Activated T-cell treated with anti-CD3 and anti-CD28 coated beads, Interleukin-2, amount 50 U/mL, for 72 hours (primary cell): ENCODE data around the gene PIP5K1C. TPM values are rescaled to one million over a fixed set of nuclear protein-coding genes. Genes with fewer than 3 reads are reported as not detected.
"Not testable (repeated sequence)": the region's sequence is repeated elsewhere in the genome, so short reads cannot be mapped to it uniquely, and the experiment has no call there.

Experiments used
- ATAC-seq, 2 donors: fragments of 150-1000 bp; cut with Tn5 transposase; replicated peaks in 1 of 2; 2 replicates each; pipeline ENCODE4 v1.10.0; 2021; ENCODE audit warnings: moderate library complexity in 2 of 2, mild to moderate bottlenecking in 1 of 2
- DNase-seq, 2 donors: peaks; one replicate each; pipeline ENCODE4 v3.0.0; 2021 to 2022; ENCODE audit warnings: mixed read lengths in 1 of 2
- H3K27ac Mint-ChIP-seq: one replicate; pipeline ENCODE4 v1.8.0; 2022; ENCODE audit warnings: mild to moderate bottlenecking, moderate library complexity, mixed read lengths
- H3K27me3 Mint-ChIP-seq: one replicate; pipeline ENCODE4 v1.8.0; 2022; ENCODE audit warnings: low read depth, mixed read lengths
- H3K36me3 Mint-ChIP-seq, 2 donors: one replicate each; pipeline ENCODE4 v1.8.0; 2022; ENCODE audit warnings: mixed read lengths in 2 of 2, mild to moderate bottlenecking in 1 of 2; ENCODE audit not compliant: insufficient read depth in 2 of 2
- H3K4me1 Mint-ChIP-seq: one replicate; pipeline ENCODE4 v1.8.0; 2022; ENCODE audit warnings: low read depth, mixed read lengths
- H3K4me3 Mint-ChIP-seq, 2 donors: one replicate each; pipeline ENCODE4 v1.8.0; 2022; ENCODE audit warnings: mild to moderate bottlenecking in 2 of 2, mixed read lengths in 2 of 2, moderate library complexity in 2 of 2
- H3K9me3 Mint-ChIP-seq, 2 donors: one replicate each; pipeline ENCODE4 v1.8.0; 2022; ENCODE audit warnings: mixed read lengths in 2 of 2
- total RNA-seq, 2 donors: library from RNA; stranded (reverse); gene quantifications; one replicate each; pipeline ENCODE4 v1.2.3, GENCODE V29; 2022

Gene PIP5K1C
- total RNA-seq, 2 donors from 2014 or later, result 16.0 to 21.0 TPM

DNA sequence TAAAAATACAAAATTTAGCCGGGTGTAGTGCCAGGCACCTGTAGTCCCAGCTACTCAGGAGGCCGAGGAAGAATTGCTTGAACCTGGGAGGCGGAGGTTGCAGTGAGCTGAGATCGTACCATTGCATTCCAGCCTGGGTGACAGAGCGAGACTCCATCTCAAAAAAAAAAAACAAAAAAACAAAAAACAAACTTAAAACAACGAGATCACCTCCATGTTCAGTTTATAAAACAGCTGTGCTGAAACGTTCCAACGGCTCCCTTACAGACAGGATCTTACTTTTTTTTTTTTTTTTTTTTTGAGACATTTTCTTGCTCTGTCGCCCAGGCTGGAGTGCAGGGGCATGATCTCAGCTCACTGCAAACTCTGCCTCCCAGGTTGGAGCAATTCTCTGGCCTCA is 71.5 kb downstream of the PIP5K1C start:
- H3K27ac Mint-ChIP-seq, ATAC-seq, H3K4me3 Mint-ChIP-seq, H3K9me3 Mint-ChIP-seq, H3K27me3 Mint-ChIP-seq, H3K36me3 Mint-ChIP-seq, DNase-seq: not testable (repeated sequence)
- peaks cover 35% of the 10 kb centered on the region for H3K4me1 Mint-ChIP-seq

DNA sequence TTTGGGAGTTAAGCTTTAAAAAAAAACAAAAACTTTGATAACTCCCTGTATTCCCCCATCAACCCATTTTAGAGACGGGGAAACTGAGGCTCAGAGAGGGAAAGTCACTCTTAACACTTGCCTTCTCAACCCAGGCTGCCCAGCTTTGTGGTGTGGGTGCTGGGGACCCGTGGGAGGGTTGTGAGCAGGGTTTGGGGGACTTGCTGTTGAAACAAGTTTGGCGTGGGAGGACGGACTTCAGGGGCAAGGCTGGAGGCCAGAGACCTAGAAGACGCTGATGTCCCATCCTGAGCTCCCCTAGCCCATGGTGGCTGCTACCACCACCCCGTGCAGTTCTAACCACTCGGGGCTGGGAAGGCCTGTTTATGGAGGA is 72.9 kb downstream of the PIP5K1C start:
- Mint-ChIP-seq H3K36me3 (peaks cover under 1 to 4% of the 10 kb centered on the region in 2 donors), H3K4me3 (peak overlapping the region; percentile 89 to 99), H3K27ac (no peak overlapping the region), H3K9me3 (no peaks in the 10 kb centered on the region), H3K4me1 (peaks cover 35% of the 10 kb centered on the region), H3K27me3 (no peaks in the 10 kb centered on the region)
- ATAC-seq (no peak), DNase-seq (no peak)

DNA sequence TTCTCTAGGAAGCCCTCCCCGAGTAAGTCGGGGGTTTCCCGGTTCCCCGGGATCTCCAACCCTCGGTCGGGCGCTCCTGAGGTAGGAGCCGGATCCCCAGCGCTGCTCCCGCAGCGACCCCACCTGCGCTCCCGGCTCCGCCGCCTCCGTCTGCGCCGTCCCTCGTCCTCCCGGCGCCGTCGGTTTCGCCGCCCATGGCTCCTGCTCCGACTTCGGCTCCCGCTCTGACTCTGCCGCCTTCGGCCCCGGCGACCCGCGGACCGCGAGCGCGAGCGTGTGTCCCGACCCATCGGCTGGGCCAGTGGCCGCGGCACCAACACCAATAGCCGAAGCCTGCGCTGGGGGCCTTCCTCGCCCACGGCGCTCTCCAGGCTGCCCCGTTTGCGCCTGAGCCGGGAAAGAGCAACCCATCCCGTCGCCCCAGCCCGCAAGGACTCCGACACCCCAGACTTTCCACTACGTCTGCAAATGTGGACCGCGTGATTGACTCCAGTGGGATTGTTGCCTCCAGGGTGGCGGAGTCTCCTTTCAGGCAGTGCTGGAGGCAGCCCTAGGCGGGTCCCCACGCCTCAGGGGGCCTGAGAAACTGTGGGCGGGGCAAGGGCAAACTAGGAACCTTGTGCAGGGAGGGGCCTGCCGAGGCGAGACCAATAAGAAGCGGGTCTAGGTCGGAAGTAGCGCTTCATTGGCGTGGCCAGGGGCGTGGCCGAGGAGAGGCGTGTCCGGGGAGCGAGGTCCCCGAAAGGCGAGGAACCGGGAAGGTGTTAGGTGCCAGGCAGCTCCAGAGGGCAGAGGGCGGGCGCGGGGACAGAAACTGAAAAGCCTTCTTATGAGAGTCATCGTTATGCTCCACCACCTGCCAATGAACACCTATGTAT is 73.6 kb downstream of the PIP5K1C start, which contains the start of gene CACTIN:
CACTIN (minus strand) TSS at position 318 of the 878 bp plus-strand sequence; CDS start at position 290, 28 bp downstream.
- Mint-ChIP-seq H3K36me3 (peaks cover 2 to 5% of the 10 kb centered on the region in 2 donors), H3K9me3 (no peaks in the 10 kb centered on the region), H3K27me3 (no peaks in the 10 kb centered on the region), H3K4me1 (peaks cover 35% of the 10 kb centered on the region), H3K27ac (peak within 1 kb of the TSS; percentile 93), H3K4me3 (peak within 1 kb of the TSS; percentile 89 to 99)
- ATAC-seq (peak; percentile 95), DNase-seq (peak; percentile 99 to 100)

DNA sequence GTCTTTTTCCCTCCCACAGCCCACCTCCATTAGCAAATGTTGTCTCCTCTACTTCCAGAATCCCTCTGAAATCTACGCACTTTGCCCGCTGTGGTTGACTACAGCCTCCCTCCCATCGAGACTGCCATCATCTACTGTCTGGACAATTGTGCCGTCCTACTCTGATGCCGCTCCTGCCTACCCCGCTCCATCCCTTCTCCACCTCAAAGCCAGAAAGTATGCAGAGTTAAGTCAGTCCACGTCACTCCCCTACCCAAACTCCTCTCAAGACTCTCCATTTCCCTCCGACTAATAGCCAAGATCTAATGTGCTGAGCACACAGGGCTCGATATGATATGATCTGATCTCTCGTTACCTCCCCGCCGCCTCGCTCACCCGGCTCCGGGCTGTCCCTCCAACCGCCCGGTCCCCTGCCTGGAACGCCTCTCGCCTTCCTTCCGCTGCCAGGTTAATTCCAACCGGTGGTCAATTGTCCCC is 74.2 kb downstream of the PIP5K1C start:
- H3K4me1 Mint-ChIP-seq, result peaks cover 35% of the 10 kb centered on the region
- H3K36me3 Mint-ChIP-seq, result peaks cover 2 to 5% of the 10 kb centered on the region in 2 donors
- DNase-seq (peak in 1 of 2 donors; percentile 28), ATAC-seq (peak; percentile 1 to 7)
- H3K27me3 Mint-ChIP-seq, result no peaks in the 10 kb centered on the region
- peak overlapping the region; percentile 80 for H3K27ac Mint-ChIP-seq
- peak overlapping the region; percentile 89 to 99 for H3K4me3 Mint-ChIP-seq
- no peaks in the 10 kb centered on the region for H3K9me3 Mint-ChIP-seq

DNA sequence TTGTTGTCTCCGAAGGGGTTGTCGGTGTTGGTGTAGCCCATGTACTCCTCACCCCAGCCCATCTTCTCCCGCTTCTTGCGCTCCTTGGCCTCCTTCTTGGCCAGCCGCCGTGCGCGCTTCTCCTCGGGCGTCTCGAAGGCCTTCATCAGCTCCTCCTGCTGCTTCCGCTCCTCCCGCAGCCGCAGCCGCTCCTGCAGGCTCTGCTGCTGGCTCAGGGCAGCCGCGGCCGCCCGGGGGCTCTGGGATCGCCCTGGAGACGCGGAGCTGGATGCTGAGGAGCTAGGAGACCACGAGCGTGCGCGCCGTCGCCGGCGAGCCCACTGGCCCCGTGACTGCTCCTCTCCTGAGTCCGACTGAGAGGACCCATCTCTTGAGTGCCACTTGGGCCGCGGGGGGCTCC is 76.6 kb downstream of the PIP5K1C start:
- Mint-ChIP-seq H3K27me3 (no peaks in the 10 kb centered on the region), H3K36me3 (peaks cover 2 to 5% of the 10 kb centered on the region in 2 donors), H3K4me1 (peaks cover 35% of the 10 kb centered on the region), H3K9me3 (no peaks in the 10 kb centered on the region), H3K27ac (no peak overlapping the region), H3K4me3 (peak overlapping the region in 1 of 2 donors; percentile 52)
- no peak for ATAC-seq
- no peak for DNase-seq

DNA sequence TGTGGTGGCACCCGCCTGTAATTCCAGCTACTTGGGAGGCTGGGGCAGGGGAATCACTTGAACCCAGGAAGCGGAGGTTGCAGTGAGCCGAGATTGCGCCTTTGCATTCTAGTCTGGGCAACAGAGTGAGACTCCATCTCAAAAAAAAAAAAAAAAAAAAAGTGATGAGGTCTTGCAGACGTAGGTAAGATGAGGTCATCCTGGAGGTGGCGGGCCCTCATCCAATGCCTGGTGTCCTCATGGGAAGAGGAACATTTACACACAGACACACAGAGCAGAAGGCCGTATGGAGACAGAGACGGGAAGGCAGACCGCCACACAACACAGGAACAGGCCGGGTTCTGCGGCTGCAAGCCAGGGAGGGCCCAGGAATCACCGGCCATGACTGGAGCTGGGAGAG is 78.0 kb downstream of the PIP5K1C start:
- no peak overlapping the region for H3K27ac Mint-ChIP-seq
- H3K4me1 Mint-ChIP-seq, result peaks cover 42% of the 10 kb centered on the region
- no peak overlapping the region for H3K4me3 Mint-ChIP-seq
- peaks cover 2 to 5% of the 10 kb centered on the region in 2 donors for H3K36me3 Mint-ChIP-seq
- DNase-seq (no peak), ATAC-seq (no peak)
- H3K9me3 Mint-ChIP-seq, result no peaks in the 10 kb centered on the region
- H3K27me3 Mint-ChIP-seq, result no peaks in the 10 kb centered on the region

DNA sequence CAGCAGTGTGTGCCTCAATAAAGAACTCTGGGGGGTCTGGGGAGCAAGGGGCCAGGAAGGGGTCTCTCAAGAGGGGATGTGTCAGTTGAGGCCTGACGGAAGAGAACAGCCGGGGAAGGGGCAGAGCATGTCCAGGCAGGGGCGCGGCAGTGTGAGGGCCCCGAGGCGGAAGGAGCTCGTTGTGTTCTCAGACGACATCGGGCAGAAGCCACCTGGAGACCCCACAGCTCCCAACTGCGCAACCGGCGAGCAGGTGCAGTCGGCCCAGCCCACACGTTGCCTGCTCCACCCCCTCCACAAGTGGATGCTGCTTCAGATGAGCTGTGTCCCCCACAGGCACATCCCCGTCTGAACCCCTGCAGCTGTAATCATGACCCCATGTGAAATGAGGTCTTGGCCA is 78.6 kb downstream of the PIP5K1C start:
- DNase-seq (no peak), ATAC-seq (no peak)
- Mint-ChIP-seq H3K4me3 (no peak overlapping the region), H3K36me3 (peaks cover 2 to 7% of the 10 kb centered on the region in 2 donors), H3K27ac (no peak overlapping the region), H3K4me1 (peaks cover 39% of the 10 kb centered on the region), H3K27me3 (no peaks in the 10 kb centered on the region), H3K9me3 (no peaks in the 10 kb centered on the region)

DNA sequence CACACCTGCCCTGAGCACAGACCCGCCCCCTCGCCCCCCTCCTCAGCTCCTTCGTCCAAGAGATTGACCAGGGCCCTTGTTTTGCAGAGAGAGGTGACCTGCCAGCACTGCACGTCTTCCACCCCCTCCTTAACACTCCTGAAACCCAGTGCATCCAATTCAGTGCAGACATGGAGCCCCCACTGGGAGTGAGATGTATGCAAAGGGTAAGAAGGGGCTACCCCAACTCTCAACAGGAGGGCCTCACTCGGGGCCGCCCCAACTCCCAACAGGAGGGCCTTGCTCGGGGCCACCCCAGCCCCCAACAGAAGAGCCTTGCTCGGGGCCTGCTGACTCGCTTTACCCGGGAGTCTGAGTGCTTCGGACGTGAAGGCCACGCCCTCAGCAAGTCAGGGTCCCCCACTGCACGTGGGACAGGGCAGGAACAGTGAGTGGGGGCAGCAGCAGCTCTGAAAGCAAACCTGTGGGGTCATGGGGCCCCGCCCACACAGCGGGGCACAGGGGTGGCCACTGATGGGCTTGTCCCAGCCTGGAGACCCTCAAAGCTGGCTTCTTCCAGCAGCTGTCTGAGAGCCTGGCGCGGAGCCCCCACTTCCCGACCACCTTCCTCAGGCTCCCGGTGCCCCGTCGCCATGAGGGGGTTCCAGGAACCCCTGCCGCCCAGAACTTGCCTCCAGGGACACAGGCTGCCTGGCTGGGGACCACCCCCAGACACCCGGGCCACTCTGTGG is 79.3 kb downstream of the PIP5K1C start:
- Mint-ChIP-seq H3K36me3 (peaks cover 2 to 6% of the 10 kb centered on the region in 2 donors), H3K4me1 (peaks cover 32% of the 10 kb centered on the region), H3K27ac (no peak overlapping the region), H3K9me3 (no peaks in the 10 kb centered on the region), H3K4me3 (no peak overlapping the region), H3K27me3 (no peaks in the 10 kb centered on the region)
- no peak for DNase-seq
- ATAC-seq, result no peak

DNA sequence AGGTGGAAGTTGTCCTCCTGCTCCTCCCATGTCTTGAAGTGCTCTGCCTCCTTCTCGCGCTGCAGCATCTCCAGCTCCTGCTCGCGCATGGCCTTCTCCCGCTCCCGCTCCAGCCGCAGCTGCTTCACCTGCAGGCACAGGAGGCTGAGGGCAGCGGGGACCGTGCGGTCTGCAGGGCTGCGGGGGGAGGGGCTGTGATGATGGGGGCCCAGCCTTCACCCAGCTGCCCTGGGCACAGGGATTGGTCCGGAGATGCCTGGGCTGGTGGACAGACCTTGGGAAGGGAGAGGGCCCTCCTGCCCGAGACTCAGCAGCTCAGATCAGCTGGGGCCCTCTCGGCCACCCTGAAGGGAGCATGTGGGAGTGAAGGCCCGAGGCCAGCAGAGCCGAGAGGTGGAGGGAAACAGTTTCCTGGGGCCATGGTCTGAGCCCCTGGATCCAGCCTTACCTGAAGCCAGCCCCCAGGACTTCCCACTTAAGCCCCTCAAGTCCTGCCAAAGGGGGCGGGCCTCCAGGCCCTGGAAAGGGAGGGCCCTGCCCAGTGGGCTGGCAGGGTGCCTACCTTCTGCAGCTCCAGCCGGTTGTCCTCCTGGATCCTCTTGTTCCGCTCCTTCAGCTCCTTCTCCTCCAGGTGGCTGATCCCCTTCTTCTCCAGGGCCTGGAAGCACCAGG is 80.0 kb downstream of the PIP5K1C start:
- peaks cover 25% of the 10 kb centered on the region for H3K4me1 Mint-ChIP-seq
- H3K27me3 Mint-ChIP-seq, result no peaks in the 10 kb centered on the region
- peaks cover 2 to 6% of the 10 kb centered on the region in 2 donors for H3K36me3 Mint-ChIP-seq
- no peak overlapping the region for H3K27ac Mint-ChIP-seq
- ATAC-seq (no peak), DNase-seq (no peak)
- H3K4me3 Mint-ChIP-seq, result no peak overlapping the region
- no peaks in the 10 kb centered on the region for H3K9me3 Mint-ChIP-seq

DNA sequence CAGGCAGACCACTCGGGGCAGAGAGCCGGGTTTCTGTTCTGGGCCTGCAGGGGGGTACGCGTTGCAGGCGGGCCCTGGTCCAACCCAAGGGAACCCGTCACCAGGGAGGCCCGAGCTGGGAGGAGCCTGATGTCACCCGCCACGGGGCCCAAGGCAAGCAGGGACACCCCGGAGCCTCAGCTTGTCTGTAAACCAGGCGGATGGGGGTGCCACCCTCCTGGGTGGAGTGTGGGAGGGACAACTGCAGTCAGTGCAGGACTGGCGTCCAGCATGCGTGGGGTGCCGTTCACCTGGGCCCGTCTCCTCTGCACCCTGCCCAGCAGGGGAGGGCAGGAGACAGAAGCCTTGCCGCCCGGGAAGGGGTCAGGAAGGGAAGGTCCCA is 80.6 kb downstream of the PIP5K1C start:
- Mint-ChIP-seq H3K27me3 (no peaks in the 10 kb centered on the region), H3K9me3 (no peaks in the 10 kb centered on the region), H3K36me3 (peaks cover 2 to 6% of the 10 kb centered on the region in 2 donors), H3K27ac (no peak overlapping the region), H3K4me3 (no peak overlapping the region), H3K4me1 (peaks cover 18% of the 10 kb centered on the region)
- no peak for DNase-seq
- ATAC-seq, result no peak

DNA sequence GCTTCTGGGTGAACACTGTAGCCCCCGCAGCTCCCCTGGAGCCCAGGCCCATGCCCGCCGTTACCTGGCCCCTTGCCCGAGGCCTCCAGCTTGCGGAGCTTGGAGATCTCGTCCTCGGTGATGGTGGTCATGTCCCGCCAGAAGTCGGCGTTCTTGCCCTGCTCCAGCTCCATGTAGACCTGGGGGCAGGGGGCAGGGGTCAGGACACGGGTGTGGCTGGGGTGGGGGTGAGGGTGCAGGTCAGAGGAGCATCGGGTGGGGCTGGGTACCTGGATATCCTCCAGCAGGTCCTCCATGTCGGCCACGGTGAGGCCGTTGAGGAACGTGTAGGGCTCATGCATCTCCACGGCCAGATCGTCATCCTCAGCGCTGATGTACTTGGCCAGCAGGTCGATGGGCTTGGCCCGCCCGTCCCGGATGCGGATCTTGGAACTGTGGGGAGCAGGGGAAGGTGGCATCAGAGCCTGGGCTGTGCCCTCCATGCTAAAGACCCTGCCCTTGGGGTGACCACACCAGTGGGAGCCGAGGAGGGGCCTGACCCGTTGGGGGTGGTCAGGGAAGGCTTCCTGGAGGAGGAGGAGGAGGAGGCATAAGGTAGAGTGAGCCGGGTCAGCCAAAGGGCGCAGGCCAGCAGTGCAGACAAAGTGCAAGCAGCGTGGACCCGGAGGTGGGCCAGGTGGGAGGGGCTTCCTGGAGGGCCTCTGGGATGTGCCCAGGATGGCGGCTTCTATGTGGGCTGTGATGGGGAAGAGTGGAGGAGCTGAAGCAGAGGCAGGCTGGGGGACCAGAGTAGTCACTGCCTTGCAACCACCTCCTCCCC is 81.2 kb downstream of the PIP5K1C start:
- no peak overlapping the region for H3K27ac Mint-ChIP-seq
- ATAC-seq (no peak), DNase-seq (no peak)
- H3K36me3 Mint-ChIP-seq, result peaks cover 2 to 6% of the 10 kb centered on the region in 2 donors
- H3K4me1 Mint-ChIP-seq, result peaks cover 12% of the 10 kb centered on the region
- H3K27me3 Mint-ChIP-seq, result no peaks in the 10 kb centered on the region
- no peak overlapping the region for H3K4me3 Mint-ChIP-seq
- no peaks in the 10 kb centered on the region for H3K9me3 Mint-ChIP-seq

DNA sequence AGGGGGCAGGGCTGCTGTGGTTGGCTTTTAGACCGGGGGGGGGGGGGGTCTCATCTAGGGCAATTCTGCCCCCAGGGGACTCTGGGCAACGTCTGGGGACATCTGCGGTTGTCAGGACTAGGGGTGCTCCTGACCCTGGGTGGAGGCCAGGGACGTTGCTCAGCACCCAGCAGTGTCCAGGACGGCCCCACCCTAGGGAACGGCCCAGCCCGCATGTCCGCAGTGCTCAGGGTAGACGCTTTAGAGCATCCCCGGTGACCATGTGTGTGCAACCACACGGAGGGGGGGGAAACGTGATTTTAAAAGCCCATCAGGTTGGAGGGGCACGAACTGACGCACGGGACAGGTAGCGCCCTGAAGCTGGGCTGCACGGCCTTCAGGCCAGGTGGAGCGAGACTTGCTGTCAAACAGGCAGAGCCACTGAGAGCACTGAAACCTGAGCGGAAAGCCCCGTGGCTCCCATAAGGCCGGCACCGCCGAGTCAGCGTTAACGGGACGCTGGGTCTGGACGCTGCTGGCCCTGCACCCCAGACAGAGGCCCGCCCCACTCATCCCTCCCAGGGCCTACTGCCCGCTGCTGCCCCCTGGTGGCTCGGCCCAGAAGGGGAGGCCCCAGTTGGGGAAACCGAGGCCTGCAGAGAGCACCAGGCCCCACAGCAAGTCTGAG is 82.0 kb downstream of the PIP5K1C start:
- Mint-ChIP-seq H3K27me3 (no peaks in the 10 kb centered on the region), H3K36me3 (peaks cover 2 to 6% of the 10 kb centered on the region in 2 donors), H3K9me3 (no peaks in the 10 kb centered on the region), H3K27ac (no peak overlapping the region), H3K4me1 (peaks cover 11% of the 10 kb centered on the region), H3K4me3 (no peak overlapping the region)
- ATAC-seq, result peak; percentile 57 to 62
- peak; percentile 63 to 71 for DNase-seq
